ENCODE data around the gene GLYAT.

DNA sequence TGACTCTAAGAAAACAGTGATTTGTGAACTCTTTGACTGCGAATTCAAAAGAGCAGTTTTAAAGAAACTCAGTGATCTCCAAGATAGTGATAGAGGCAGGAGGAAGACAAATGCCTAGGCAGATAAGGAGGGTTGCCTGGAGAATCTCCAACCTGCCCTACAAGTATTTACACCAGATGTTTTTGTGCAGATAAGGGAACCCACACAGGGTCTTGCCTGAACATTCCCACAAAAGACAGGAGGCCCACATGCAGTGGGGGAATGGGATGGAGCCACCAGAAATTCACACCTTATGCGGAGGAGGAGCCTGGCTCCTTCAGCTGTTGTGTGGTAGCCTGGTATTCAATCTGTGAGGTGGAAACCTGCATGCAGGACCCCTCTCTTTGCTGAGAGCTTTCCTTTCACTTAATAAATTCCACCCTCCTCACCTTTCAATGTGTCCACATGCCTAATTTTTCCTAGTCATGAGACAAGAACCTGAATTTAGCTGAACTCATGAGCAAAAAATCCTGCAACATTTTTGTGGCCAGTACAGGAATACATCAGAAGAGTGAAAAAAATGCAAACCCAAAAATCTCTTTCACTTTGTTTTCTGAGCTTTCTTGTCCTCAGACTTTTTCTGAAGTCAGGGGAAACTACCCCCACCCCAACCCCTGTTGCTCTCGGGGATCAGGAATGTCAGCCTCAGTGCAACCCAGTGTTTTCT is 8.1 kb upstream of the GLYAT start:
- no peak for TF ChIP-seq SP1 (IDR thresholded peaks at IDR 0.05)
- no peak for TF ChIP-seq FOXK2 (IDR thresholded peaks at IDR 0.05)
- no peak for TF ChIP-seq SUZ12 (IDR thresholded peaks at IDR 0.05)
- no peak for TF ChIP-seq FOXM1 (IDR thresholded peaks at IDR 0.05; ENCODE audit: borderline replicate concordance)
